Measurements from ENCODE around the gene PRPSAP2.

The PRPSAP2 gene

DNA sequence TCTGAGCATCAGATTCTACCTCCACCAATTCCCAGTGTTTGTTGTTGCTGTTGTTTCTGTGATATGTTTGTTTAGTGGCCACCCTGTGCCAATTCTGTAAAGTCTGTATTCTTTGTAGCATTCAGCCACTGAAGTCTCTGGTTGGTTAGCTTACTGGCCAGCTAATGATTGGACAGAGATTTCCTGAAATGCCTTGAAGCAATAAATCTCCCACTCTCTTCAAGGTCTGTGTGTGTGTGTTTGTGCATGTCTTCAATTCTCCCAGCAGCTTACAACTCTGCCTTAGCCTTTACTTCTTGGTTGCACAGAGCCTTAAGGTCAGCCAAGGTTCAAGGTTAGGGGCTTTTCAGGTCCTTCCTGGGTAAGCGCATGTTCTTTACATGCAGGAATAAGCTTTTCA lies 38.2 kb downstream of the PRPSAP2 start:
- H3K79me2 ChIP-seq (ENCODE audit: low read length) = peaks cover 6% of the 10 kb centered on the region
- peaks cover 19% of the 10 kb centered on the region for H3K4me1 ChIP-seq (ENCODE audit: low read length)
- H3K4me2 ChIP-seq (ENCODE audit: low read length) = no peak overlapping the region
- no peaks in the 10 kb centered on the region for H3K9me3 ChIP-seq (ENCODE audit: insufficient read depth, low read length)
- TF ChIP-seq, protein P1, sequence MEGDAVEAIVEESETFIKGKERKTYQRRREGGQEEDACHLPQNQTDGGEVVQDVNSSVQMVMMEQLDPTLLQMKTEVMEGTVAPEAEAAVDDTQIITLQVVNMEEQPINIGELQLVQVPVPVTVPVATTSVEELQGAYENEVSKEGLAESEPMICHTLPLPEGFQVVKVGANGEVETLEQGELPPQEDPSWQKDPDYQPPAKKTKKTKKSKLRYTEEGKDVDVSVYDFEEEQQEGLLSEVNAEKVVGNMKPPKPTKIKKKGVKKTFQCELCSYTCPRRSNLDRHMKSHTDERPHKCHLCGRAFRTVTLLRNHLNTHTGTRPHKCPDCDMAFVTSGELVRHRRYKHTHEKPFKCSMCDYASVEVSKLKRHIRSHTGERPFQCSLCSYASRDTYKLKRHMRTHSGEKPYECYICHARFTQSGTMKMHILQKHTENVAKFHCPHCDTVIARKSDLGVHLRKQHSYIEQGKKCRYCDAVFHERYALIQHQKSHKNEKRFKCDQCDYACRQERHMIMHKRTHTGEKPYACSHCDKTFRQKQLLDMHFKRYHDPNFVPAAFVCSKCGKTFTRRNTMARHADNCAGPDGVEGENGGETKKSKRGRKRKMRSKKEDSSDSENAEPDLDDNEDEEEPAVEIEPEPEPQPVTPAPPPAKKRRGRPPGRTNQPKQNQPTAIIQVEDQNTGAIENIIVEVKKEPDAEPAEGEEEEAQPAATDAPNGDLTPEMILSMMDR (IDR thresholded peaks at IDR 0.05; ENCODE audit: low read depth, low read length) = no peak
- H3K4me3 ChIP-seq (ENCODE audit: low read length) = no peak overlapping the region
- H3K9ac ChIP-seq (ENCODE audit: low read length) = no peak overlapping the region
- H3K27me3 ChIP-seq (ENCODE audit: low read depth, low read length) = no peaks in the 10 kb centered on the region
- H2AFZ ChIP-seq (ENCODE audit: low read depth, low read length) = no peak overlapping the region
- H3K27ac ChIP-seq (ENCODE audit: low read length) = no peak overlapping the region
- peaks cover 6% of the 10 kb centered on the region for H3K36me3 ChIP-seq (replicated peaks; ENCODE audit: low read depth, low read length)
- H4K20me1 ChIP-seq (ENCODE audit: insufficient read depth, low read length) = no peaks in the 10 kb centered on the region

DNA sequence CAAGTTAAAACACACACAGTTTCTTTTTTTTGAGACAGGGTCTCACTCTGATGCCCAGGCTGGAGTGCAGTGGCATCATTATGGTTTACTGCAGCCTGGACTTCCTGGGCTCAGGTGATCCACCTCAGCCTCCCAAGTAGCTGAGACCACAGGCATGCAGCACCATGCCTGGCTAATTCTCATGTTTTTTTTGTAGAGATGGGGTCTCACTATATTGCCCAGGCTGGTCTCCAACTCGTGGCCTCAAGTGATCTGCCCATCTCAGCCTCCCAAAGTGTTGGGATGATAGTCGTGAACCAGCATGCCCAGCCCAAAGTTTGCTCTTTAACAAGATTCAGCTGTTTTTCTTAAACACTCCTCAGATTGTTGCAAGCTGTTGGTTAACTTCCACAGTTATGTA lies 39.0 kb downstream of the PRPSAP2 start:
- no peak overlapping the region for H3K27ac ChIP-seq (ENCODE audit: low read length)
- H3K27me3 ChIP-seq (ENCODE audit: low read depth, low read length) = no peaks in the 10 kb centered on the region
- peaks cover 19% of the 10 kb centered on the region for H3K4me1 ChIP-seq (ENCODE audit: low read length)
- TF ChIP-seq, protein P1 (IDR thresholded peaks at IDR 0.05; ENCODE audit: low read depth, low read length) = no peak
- no peak for TF ChIP-seq EZH2phosphoT487 (IDR thresholded peaks at IDR 0.05; ENCODE audit: low read depth)
- no peak overlapping the region for H3K9ac ChIP-seq (ENCODE audit: low read length)
- H4K20me1 ChIP-seq (ENCODE audit: insufficient read depth, low read length) = no peaks in the 10 kb centered on the region
- H2AFZ ChIP-seq (ENCODE audit: low read depth, low read length) = no peak overlapping the region
- peaks cover 6% of the 10 kb centered on the region for H3K79me2 ChIP-seq (ENCODE audit: low read length)
- H3K4me3 ChIP-seq (ENCODE audit: low read length) = no peak overlapping the region
- H3K36me3 ChIP-seq (replicated peaks; ENCODE audit: low read depth, low read length) = peaks cover 6% of the 10 kb centered on the region
- no peaks in the 10 kb centered on the region for H3K9me3 ChIP-seq (ENCODE audit: insufficient read depth, low read length)
- no peak overlapping the region for H3K4me2 ChIP-seq (ENCODE audit: low read length)

DNA sequence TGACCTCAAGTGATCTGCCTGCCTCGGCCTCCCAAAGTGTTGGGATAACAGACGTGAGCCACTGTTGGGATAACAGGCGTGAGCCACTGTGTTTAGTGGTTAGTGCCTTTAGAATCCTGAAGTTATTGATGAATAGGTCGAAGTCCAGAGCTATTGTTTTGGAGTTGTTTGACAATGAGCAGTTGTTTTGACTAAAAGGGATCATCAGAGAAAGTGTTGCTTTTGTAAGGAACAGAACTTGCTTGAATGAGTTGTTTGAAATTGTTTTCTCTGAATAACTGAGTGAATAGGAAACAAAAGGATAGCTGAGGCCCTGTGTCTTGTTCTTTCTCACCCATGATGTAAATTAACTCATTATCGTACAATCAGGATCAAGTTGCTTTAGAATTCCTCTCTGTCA lies 46.6 kb downstream of the PRPSAP2 start:
- no peaks in the 10 kb centered on the region for H3K36me3 ChIP-seq (replicated peaks; ENCODE audit: low read depth, low read length)
- peaks cover 16% of the 10 kb centered on the region for H3K4me1 ChIP-seq (ENCODE audit: low read length)
- no peaks in the 10 kb centered on the region for H3K9me3 ChIP-seq (ENCODE audit: insufficient read depth, low read length)
- H4K20me1 ChIP-seq (ENCODE audit: insufficient read depth, low read length) = no peaks in the 10 kb centered on the region
- no peak overlapping the region for H3K27ac ChIP-seq (ENCODE audit: low read length)
- H3K9ac ChIP-seq (ENCODE audit: low read length) = no peak overlapping the region
- H3K4me2 ChIP-seq (ENCODE audit: low read length) = no peak overlapping the region
- H2AFZ ChIP-seq (ENCODE audit: low read depth, low read length) = no peak overlapping the region
- TF ChIP-seq EZH2phosphoT487 (IDR thresholded peaks at IDR 0.05; ENCODE audit: low read depth) = no peak
- TF ChIP-seq, protein P1 (IDR thresholded peaks at IDR 0.05; ENCODE audit: low read depth, low read length) = no peak
- no peaks in the 10 kb centered on the region for H3K27me3 ChIP-seq (ENCODE audit: low read depth, low read length)
- no peak overlapping the region for H3K4me3 ChIP-seq (ENCODE audit: low read length)
- H3K79me2 ChIP-seq (ENCODE audit: low read length) = peaks cover 6% of the 10 kb centered on the region

DNA sequence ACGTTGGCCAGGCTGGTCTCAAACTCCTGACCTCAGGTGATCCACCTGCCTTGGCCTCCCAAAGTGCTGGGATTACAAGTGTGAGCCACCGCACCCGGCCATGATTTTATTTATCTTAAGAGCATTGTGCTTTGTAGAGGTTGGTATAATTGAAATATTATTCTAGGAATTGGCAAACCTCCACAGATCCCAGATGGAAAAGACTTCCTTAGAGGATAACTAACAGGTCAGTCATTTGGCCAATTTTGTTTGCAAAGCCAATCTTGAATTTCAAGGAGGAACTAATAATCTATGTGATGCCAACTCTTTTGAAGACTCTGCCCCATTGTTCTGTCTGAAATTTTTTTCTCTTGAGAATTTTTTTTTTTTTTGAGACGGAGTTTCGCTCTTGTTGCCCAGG lies 47.3 kb downstream of the PRPSAP2 start:
- Histone ChIP-seq H3K4me2 (ENCODE audit: low read length) (no peak overlapping the region), H3K79me2 (ENCODE audit: low read length) (peaks cover 6% of the 10 kb centered on the region), H4K20me1 (ENCODE audit: insufficient read depth, low read length) (no peaks in the 10 kb centered on the region), H3K36me3 (replicated peaks; ENCODE audit: low read depth, low read length) (no peaks in the 10 kb centered on the region), H3K27ac (ENCODE audit: low read length) (no peak overlapping the region), H2AFZ (ENCODE audit: low read depth, low read length) (no peak overlapping the region), H3K9me3 (ENCODE audit: insufficient read depth, low read length) (no peaks in the 10 kb centered on the region), H3K4me1 (ENCODE audit: low read length) (peaks cover 10% of the 10 kb centered on the region), H3K4me3 (ENCODE audit: low read length) (no peak overlapping the region), H3K9ac (ENCODE audit: low read length) (no peak overlapping the region), H3K27me3 (ENCODE audit: low read depth, low read length) (no peaks in the 10 kb centered on the region)
- TF ChIP-seq EZH2phosphoT487 (IDR thresholded peaks at IDR 0.05; ENCODE audit: low read depth) = no peak
- TF ChIP-seq, protein P1 (IDR thresholded peaks at IDR 0.05; ENCODE audit: low read depth, low read length) = no peak

All from OCI-LY3 (cell line).